Measurements from ENCODE around the gene ZFP62.
A peak's percentile ranks its signal among the peaks of the same experiment; 100 is the strongest.

ZFP62 gene

GRCh38 chr5:180798193-180798592, 62.9 kb downstream of the ZFP62 start:
- Histone ChIP-seq H3K4me1 (ENCODE audit: control insufficient read depth, insufficient read depth, low read length) (peaks cover 70% of the 10 kb centered on the region), H3K9me3 (ENCODE audit: control insufficient read depth, low read length) (no peaks in the 10 kb centered on the region)
- no peak for DNase-seq (ENCODE audit: low read depth)

More at GRCh38 chr5:180798193-180798592, 62.9 kb downstream of the ZFP62 start:
- Histone ChIP-seq H3K9ac (ENCODE audit: low read length) (peak overlapping the region; percentile 47), H3K27me3 (replicated peaks; ENCODE audit: control insufficient read depth, insufficient read depth, low read length) (no peaks in the 10 kb centered on the region), H3K4me3 (ENCODE audit: low read length) (peak overlapping the region; percentile 36), H3K36me3 (ENCODE audit: control insufficient read depth, insufficient read depth, low read length, severe bottlenecking) (peaks cover 32% of the 10 kb centered on the region)

Data from adipocyte (in vitro differentiated cells).